Stimulated activated naive B cell treated with anti-CD40 and anti-IgM and Interleukin-4, amounts not matched to agents 10 μg/mL and 1 μg/mL and 100 μg/mL, for 72 hours (primary cell): ENCODE data around the gene TUBB3.
A peak's percentile ranks its signal among the peaks of the same experiment; 100 is the strongest.

ENCODE experiments used
- ATAC-seq, 2 donors: fragments of 150-1000 bp; cut with Tn5 transposase; replicated peaks; 2 replicates each; pipeline ENCODE4 v1.10.0; 2021; ENCODE audit warnings: moderate library complexity in 1 of 2
- DNase-seq: peaks from one replicate; pipeline ENCODE4 v3.0.0; 2021
- H3K27ac Mint-ChIP-seq: one replicate; pipeline ENCODE4 v1.8.0; 2022; ENCODE audit warnings: mild to moderate bottlenecking, mixed read lengths
- H3K27me3 Mint-ChIP-seq, 2 donors: one replicate each; pipeline ENCODE4 v1.8.0; 2022; ENCODE audit warnings: mixed read lengths in 2 of 2
- H3K36me3 Mint-ChIP-seq, 2 donors: one replicate each; pipeline ENCODE4 v1.8.0; 2022; ENCODE audit warnings: mixed read lengths in 2 of 2, mild to moderate bottlenecking in 1 of 2
- H3K4me1 Mint-ChIP-seq, 2 donors: one replicate each; pipeline ENCODE4 v1.8.0; 2022; ENCODE audit warnings: mixed read lengths in 2 of 2, mild to moderate bottlenecking in 1 of 2
- H3K4me3 Mint-ChIP-seq, 2 donors: one replicate each; pipeline ENCODE4 v1.8.0; 2022; ENCODE audit warnings: mild to moderate bottlenecking in 2 of 2, mixed read lengths in 2 of 2, moderate library complexity in 1 of 2
- H3K9me3 Mint-ChIP-seq, 2 donors: one replicate each; pipeline ENCODE4 v1.8.0; 2022; ENCODE audit warnings: mixed read lengths in 2 of 2, mild to moderate bottlenecking in 1 of 2

The TUBB3 gene

GRCh38 chr16:89985219-89985618 is 62.1 kb downstream of the TUBB3 start:
- H3K4me3 Mint-ChIP-seq = no peak overlapping the region
- H3K27ac Mint-ChIP-seq = peak overlapping the region; percentile 4
- H3K4me1 Mint-ChIP-seq = peaks cover 24 to 44% of the 10 kb centered on the region in 2 donors
- DNase-seq (no peak), ATAC-seq (no peak)
- no peaks in the 10 kb centered on the region for H3K27me3 Mint-ChIP-seq
- H3K9me3 Mint-ChIP-seq = no peaks in the 10 kb centered on the region
- peaks cover 62 to 68% of the 10 kb centered on the region in 2 donors for H3K36me3 Mint-ChIP-seq
